GOT3 (cell line): ENCODE results near the gene NPIPA5.
"Not testable (repeated sequence)": the region's sequence is repeated elsewhere in the genome, so short reads cannot be mapped to it uniquely, and the experiment has no call there.

Source experiments
- DNase-seq: peaks from one replicate; lab custom pipeline; 2025; ENCODE audit warnings: mixed read lengths; lab: John Stamatoyannopoulos, UW

The NPIPA5 gene

GRCh38 chr16:15389916-15390315 is 11.8 kb upstream of the NPIPA5 start:
- not testable (repeated sequence) for DNase-seq

GRCh38 chr16:15388060-15388459 is 10.0 kb upstream of the NPIPA5 start:
- DNase-seq = not testable (repeated sequence)

GRCh38 chr16:15382810-15383209 is 4.7 kb upstream of the NPIPA5 start:
- DNase-seq = not testable (repeated sequence)

GRCh38 chr16:15357495-15357894 is 20.6 kb downstream of the NPIPA5 start:
- DNase-seq = not testable (repeated sequence)

GRCh38 chr16:15354846-15355245 is 23.2 kb downstream of the NPIPA5 start:
- not testable (repeated sequence) for DNase-seq

DNA sequence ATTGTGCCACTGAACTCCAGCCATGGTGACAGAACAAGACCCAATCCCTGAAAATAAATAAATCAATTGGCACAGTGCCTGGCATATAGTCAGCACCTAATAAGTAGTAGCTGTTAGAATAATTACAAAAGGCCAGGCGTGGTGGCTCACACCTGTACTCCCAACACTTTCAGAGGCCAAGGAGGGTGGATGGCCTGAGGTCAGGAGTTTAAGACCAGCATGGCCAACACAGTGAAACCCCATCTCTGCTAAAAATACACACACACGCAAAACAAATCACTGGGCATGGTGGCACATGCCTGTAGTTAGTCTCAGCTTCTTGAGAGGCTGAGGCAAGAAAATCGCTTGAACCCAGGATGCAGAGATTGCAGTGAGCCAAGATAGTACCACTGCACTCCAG is 25.2 kb downstream of the NPIPA5 start:
- DNase-seq = not testable (repeated sequence)

DNA sequence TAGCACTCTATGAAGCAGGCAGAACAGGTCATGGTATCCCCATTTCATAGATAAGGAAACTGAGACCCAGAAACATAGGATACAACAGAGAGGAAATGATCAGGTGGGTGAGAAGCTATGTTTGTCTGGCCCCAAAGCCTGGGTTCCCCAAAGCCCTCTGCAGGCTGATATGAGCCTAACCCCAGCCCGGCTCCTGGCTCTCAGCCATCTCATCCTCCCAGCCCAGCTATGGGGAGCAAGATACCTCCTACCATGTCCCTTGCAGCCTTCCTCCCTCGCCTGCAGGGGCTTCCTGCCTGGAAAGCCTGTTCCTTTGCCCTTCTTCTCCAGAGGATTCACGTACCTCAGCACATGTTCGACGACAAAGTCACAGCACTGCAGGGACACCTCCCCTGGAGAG is 26.3 kb downstream of the NPIPA5 start:
- not testable (repeated sequence) for DNase-seq

DNA sequence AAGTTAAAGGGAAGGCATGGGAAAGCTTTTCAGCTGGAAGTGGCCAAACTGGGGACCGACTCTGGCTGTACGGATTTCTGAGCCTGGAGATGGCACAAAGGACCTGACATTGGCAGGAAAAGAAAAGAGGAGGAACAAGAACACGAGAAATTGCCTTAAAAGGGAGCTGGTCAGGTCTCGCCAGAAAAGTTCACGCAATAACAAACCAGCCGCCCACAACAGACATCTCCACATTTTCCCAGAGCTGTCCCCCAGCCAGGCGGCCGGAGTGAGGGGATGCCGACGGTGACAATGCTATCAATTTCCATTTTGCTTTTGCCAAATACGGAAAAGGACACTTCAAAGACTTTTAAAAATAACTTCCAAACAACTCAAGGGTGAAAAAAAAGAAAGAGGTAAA is 26.8 kb downstream of the NPIPA5 start:
- not testable (repeated sequence) for DNase-seq

- DNase-seq = not testable (repeated sequence)
Measured at GRCh38 chr16:15348721-15349120, 29.4 kb downstream of the NPIPA5 start.

DNA sequence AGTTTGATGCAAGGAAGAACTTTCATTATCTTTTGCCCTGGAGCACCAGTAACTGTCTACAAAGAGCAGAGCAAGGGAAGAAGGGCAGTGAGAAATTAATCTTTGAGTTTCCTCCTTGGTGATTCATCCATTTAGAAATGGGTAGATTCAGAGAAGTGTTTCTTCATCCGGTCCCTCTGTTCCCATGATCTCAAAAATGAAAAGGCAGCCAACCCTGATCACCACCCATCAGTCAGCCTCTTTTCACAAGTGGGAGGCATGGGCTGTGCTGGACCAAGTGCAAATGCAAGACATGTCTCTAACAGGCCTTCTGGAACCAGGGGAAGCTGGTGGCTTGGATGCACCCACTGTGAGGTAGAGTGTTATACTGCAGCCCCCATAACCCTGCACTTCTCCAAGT is 35.8 kb downstream of the NPIPA5 start:
- not testable (repeated sequence) for DNase-seq

- DNase-seq = not testable (repeated sequence)
Measured at GRCh38 chr16:15338986-15339385, 39.1 kb downstream of the NPIPA5 start.

DNA sequence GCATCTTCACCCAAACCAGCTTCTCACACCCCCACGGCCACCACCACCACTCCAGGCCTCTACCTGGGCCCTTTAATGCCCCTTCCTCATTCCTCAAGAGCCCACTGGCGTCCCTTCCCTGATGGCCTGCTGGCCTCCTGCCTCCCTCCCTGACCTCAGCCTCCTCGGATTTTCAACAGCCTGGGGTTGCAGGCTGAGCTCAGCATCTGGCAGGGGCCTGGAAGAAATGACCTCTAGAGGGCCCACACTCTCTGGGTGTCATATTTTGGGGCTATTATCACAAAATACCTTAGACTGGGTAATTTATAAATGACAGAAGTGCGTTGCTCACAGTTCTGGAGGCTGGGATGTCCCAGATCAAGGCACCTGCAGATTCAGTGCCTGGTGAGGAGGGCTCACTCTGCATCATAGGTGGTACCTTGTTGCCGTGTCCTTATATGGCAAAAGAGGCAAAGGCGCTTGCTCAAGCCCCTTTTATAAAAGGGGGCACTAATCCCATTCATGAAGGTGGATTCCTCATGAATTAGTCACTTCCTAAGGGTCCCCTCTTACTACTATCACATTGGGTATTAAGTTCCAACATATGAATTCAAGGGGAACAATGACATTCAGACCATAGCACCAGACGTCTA is 40.0 kb downstream of the NPIPA5 start:
- not testable (repeated sequence) for DNase-seq

DNA sequence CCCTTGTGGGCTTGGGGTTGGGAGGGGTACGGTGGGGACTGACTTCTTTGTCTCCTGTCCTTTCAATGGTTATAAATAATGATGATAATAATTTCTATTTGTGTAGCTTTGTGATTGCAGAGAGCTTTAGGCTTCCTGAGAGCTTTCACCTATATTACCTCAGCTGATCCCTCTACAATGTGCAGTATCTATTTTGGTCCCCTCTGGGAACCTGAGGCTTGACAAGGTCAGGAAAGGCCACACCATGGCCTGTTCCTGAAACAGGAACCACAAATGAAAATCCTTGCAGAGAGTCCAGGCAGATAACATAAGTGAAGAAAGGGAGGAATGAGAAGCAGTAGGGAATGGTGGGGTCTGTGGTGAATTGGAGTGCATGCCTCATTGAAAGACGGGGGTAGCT is 42.5 kb downstream of the NPIPA5 start:
- not testable (repeated sequence) for DNase-seq

DNA sequence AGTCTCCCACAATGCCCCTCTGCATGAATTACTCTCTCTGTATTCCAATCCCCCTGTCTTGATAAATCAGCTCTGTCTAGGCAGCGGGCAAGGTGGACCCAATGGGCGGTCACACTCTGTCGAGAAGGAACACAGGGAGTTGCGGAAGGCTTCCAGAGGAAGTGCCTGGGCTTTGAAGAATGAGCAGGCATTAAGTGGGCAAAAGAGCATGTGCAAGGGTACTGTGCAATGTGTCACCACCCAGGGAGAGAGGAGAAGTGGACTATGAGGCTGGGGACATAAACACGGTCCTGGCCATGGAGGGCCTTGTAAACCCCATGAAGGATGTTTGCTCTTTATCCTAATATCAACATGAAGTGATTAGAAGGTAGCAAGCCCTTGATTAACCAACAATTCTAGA is 44.1 kb downstream of the NPIPA5 start:
- not testable (repeated sequence) for DNase-seq

- DNase-seq = not testable (repeated sequence)
Measured at GRCh38 chr16:15330978-15331377, 47.1 kb downstream of the NPIPA5 start.

DNA sequence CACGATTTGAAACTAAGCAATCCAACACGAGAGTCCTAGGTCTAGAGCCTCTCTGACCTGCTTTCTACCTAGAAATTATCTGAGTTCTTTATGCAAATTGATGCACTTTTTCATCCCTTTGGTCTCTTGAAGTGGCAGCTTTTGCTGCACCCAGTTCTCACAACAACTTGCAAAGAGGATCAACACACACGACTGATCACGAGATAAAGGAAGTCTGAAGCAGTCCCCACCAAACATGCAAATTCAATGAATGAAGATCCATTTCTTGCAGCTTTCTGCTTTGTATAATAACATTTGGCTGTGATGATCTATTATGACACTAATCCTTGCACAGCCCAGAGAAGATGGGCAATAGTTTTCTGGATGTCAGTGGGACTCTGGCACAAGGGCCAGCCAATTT is 53.1 kb downstream of the NPIPA5 start:
- DNase-seq = not testable (repeated sequence)

DNA sequence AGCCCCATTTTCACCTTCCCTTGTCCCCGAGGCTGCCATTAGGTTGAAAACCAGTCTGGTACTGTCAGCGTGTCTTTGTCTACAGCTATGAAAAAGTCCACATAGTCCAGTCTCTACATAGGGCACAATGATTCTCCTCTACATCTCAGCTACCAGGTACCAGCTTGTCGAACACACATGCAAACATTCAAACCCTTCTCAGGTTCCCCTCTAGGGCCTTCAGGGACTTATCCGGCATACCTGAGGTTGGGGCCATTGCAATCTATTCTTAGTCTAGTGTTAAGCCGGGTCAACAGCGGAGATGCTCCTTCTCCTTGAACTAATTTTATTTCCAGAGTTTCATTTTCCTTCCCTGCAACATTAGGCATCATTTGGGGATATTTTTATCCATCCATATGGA is 54.7 kb downstream of the NPIPA5 start:
- not testable (repeated sequence) for DNase-seq

DNA sequence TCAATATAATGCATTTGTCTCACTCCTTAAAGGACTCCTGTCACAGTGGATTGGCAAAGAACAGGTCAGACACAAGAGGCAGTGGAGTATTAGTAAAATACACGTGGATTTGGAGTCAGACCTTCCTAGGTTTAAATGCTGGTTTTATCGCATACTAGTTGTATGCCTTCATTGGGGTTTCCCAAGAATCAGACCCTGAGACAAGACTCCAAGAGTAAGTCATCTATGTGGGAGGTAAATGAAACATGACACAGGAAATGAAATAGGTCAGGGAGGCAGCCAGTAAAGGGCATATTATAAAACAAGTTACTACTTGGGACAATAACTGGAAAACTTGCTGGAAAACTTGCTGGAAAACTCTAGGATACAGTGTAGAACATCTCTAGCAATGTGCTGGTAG is 56.9 kb downstream of the NPIPA5 start:
- DNase-seq = not testable (repeated sequence)

- not testable (repeated sequence) for DNase-seq
Measured at GRCh38 chr16:15314562-15314961, 63.5 kb downstream of the NPIPA5 start.
